ENCODE data around the gene SGSM2. TPM values are rescaled to one million over a fixed set of nuclear protein-coding genes. Genes with fewer than 3 reads are reported as not detected.

The SGSM2 gene
- total and polyA plus RNA-seq, 2 experiments from 2014 or later: 13.7 to 52.4 TPM

- TF ChIP-seq ZNF462 (CRISPR knock-in tag; IDR thresholded peaks at IDR 0.05) (no peak), ETS1 (IDR thresholded peaks at IDR 0.05) (no peak), JUNB (IDR thresholded peaks at IDR 0.05; ENCODE audit: unreplicated experiment) (no peak), REST (IDR thresholded peaks at IDR 0.05; ENCODE audit: unreplicated experiment) (no peak), NANOG (IDR thresholded peaks at IDR 0.05; ENCODE audit: borderline replicate concordance) (no peak), STAT1 (IDR thresholded peaks at IDR 0.05; ENCODE audit: unreplicated experiment) (no peak), ZNF331 (CRISPR knock-in tag; IDR thresholded peaks at IDR 0.05; ENCODE audit: low read depth) (no peak), EZH2 (IDR thresholded peaks at IDR 0.05; ENCODE audit: low read depth, unreplicated experiment) (no peak)
Observed at GRCh38 chr17:2403044-2403443, 65.7 kb downstream of the SGSM2 start (continued).
